Activated CD4-positive, alpha-beta T cell treated with anti-CD3 and anti-CD28 coated beads for 24 hours (primary cell): Measurements from ENCODE around the gene EPGN.

Experiments used
- DNase-seq, 2 donors: peaks; one replicate each; pipeline ENCODE4 v3.0.0-alpha.2; 2020; ENCODE audit warnings: low read depth in 2 of 2

EPGN gene

DNA sequence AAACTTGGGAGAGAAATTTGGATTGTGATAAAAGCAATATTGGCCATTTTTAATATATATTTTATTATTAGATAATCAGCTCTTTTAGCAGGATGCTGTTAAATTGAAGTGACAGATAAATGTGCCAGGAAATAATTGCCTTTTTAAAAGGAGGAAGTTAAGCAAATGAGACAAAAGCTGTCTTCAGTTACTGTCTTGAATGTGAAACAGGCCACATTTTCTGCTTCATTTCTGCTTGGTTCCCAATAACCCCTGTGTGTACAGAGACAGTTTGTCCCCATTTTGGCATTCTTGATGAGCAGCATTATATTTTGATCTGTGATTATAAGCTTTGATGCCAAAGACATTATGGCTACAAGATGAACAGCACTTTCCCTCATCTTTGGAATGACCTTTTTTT, 953 bp downstream of the EPGN start:
- DNase-seq: no peak

DNA sequence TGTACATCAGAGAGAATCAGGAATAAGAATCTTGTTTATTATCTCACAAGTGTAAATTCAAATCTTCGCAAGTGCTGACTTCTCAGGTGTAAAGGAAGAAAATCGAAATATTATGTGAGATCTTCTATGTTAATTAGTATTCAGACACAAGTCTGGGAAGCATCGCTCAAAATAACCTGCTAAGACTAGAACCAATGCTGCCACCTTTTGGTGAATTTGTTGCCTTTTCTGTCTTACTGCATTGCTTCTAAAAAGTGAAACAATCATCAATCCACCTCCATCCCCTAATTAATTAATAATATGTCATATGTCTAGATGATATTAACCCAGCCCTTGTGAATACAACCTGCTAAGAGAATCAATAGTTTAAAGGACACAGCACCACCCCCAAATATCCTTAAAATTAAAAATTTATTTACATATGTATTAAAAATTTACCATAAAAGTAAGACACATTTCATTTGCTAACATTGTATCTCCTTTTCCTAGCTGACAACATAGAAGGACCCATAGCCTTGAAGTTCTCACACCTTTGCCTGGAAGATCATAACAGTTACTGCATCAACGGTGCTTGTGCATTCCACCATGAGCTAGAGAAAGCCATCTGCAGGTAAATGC, 3.5 kb downstream of the EPGN start:
- peak in 1 of 2 donors; percentile 5 for DNase-seq

- DNase-seq: no peak
Measured at GRCh38 chr4:74314329-74314728, 6.1 kb downstream of the EPGN start.

GRCh38 chr4:74314944-74315343, 6.7 kb downstream of the EPGN start:
- DNase-seq: no peak

GRCh38 chr4:74315376-74315775, 7.1 kb downstream of the EPGN start:
- no peak for DNase-seq

DNA sequence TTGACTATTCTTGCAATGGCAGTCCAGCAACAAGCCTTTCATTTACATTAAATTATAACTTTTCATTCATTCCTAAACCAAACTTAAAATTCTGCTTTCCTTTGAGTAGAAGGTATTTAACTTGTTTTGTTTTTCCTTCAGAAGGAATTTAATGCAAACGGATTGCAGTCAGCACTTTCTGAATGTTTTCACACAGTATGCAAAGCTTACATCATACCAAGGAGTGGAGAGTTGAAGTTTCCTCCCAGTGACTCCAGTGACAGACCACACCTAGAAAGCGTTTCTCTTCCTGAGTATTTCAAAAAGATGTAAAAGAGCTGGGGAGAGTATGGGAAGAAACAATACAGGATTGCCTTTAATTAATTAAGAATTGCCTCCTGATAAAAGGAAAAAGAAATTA, 8.1 kb downstream of the EPGN start:
- DNase-seq: no peak

DNA sequence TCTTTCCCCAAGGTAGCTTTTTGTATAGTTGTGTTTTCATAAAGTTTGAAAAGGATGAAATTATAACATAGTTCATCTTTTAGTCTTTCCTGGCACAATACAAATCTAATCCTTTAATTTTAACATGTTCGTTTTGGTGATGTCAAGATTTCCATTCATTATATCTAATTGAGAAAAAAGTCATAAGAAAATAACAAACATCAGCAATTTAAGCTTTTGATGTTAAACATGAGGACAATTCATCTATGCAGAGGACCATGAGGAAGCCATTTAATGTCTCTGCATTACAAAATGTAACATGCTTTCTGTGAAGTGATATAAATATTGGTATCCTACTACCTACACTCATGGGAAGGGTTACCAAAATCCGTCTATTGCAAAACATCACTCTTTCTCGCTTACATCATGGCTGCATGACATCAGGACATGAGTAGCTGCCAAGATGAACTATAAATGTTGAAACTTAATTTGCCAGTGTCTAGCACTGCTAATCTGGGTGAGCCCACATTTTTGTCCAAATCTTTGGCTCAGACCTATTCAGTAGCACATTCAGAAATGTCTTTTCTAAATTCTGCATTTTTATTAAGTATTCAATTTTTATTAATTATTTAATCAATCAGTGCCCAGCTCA, 9.5 kb downstream of the EPGN start:
- DNase-seq: no peak

DNA sequence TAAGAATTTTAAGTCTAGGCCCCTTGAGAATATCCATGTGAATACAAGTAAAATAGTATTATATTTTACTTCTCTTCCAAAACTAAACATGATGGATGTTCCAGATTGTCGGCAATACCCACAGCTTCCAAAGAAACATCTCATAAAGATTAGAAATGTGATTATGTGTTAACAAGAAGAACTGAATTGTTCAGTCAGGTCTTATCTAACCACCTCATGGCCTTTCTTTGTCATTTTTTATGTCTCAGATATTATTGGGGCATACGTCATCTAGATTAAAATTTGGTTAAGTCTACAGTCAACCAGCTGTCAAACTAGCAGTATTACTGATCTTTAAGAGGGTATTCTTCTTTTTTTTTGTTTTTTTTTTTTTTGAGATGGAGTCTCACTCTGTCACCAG, 10.0 kb downstream of the EPGN start:
- no peak for DNase-seq

- DNase-seq: no peak
Measured at GRCh38 chr4:74319470-74319869, 11.2 kb downstream of the EPGN start.

DNA sequence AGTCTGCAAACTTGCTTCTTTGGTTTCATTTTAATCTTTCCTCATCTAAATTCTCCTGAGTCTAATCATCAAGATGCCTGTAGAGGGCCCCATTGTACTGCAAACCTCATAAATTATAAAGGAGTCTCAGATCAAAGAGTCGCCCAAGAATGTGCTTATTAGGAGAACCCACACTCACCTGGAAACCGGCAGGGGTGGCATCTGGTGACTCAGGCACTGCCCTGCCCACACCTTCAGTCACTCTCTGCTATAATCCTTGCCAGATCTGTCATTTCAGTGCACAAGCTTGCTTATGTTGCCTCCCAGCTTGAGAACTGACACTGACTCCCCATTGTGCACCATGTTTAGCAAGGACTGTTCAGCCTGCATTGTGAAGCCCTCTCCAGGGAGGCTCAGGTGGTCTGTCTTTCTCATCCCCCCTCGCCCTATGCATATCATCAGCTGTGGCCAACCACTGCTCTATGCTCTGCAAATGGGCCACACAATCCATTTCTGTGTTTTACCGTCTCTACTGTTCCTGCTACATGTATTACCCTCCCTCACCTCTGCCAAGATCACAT, 12.4 kb downstream of the EPGN start:
- DNase-seq: peak in 1 of 2 donors; percentile 4

GRCh38 chr4:74322301-74322700, 14.0 kb downstream of the EPGN start:
- no peak for DNase-seq

DNA sequence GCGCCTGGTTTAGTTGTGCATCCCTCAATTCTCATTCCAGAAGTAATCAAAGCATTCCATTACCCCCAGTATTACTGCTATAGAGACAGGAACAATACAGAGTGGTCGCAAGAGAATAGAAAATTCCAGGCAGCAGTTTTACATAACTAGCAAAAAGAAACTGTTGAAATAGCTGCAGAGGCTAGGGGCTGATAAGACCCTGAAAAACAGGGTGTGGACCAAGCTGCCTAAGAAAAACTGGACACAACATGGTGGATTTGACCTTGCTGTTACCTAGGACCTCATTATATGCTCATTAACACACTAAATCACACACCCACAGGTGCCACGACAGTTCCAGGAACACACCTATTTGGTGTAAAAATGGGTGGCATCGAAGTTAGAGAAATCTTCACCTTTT, 15.4 kb downstream of the EPGN start:
- no peak for DNase-seq

GRCh38 chr4:74324262-74324661, 16.0 kb downstream of the EPGN start:
- no peak for DNase-seq

DNA sequence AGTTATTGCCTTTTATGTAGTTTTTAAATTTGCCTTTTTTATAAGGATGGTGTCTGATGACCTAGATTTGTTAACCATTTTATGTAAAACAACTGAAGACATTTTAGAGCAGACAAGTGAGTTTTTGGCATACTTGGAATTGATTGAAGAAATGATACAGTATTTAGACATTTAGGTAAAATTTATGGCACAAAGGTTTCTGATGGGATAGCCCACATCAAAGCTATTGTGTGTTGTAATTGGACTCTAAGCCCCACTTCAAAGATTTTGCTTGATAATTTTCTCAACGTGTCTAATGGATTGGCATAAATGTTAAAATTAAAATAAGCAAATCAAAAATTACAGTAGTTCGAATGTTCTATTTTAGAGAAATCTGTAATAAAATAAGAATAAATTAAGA, 17.6 kb downstream of the EPGN start:
- no peak for DNase-seq

- no peak for DNase-seq
Measured at GRCh38 chr4:74327762-74328161, 19.5 kb downstream of the EPGN start.

- no peak for DNase-seq
Measured at GRCh38 chr4:74328501-74328900, 20.2 kb downstream of the EPGN start.

GRCh38 chr4:74329307-74329706, 21.0 kb downstream of the EPGN start:
- DNase-seq: no peak

DNA sequence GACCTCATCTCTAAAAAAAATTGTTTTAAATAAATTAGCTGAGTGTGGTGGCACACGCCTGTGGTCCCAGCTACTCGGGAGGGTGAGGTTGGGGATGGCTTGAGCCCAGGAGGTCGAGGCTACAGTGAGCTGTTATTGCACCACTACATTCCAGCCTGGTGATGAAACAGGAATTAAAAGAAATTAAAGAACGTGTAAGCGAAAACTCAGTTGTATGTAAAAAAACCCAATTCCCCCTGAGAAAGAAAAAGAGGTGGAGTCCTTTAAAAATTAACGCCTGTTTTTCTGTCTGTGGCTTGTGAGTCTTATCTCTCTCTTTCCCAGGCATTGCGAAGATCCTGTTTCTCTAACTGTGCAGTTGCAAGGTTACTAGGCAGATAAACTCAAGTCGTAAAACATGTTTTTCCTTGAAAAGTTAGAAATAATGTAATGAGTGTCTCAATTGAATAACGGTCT, 22.1 kb downstream of the EPGN start:
- DNase-seq: no peak

DNA sequence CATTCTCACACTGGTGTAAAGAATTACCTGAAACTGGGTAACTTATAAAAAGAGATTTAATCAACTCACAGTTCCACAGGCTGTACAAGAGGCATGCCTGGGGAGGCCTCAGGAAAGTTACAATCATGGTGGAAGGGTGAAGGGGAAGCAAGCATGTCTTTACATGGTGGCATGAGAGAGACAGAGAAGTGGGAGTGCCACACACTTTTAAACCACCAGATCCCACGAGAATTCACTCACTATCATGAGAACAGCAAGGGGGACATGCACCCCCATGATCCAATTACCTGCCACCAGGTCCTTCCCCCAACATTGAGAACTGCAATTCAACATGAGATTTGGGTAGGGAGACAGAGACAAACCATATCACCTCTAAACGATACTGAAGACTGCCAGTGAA, 23.0 kb downstream of the EPGN start:
- DNase-seq: no peak

DNA sequence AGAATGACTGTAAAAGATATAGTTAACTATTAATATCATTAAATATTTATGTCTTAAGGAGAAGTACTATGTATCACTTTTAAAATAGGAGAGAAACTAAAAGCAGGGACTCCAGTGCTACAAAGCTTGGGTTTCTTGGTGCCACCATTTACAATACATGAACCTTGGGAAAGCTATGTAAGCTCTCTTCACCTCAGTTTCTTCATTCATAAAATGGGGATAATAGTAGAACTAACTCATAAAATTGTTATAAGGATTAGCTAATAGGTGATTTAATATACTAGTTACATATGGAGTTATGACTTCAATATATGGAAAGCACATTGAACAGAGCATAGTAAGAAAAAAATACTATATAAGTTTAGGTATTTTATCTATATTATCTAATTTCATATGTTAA, 23.7 kb downstream of the EPGN start:
- DNase-seq: no peak

DNA sequence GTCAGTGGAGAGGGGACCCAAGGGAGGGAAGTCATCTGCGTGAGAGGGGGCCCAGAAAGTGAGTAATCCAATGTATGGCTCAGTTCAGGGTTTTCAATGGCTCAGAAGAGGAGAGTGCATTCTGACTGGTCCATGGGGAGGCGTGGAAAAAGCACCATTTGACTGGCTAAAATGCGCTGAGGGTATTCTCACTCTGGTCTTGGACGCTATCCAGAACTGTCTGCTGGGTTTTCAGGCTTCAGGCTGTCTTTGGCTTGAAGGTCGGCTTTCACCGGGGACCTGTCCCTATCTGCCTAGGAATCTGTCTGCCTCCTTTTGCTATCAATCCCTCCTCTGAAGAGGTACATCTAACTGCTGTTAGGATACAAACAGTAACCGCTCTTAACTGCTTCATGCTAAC, 26.4 kb downstream of the EPGN start:
- no peak for DNase-seq

- DNase-seq: no peak
Measured at GRCh38 chr4:74335341-74336021, 27.2 kb downstream of the EPGN start.

DNA sequence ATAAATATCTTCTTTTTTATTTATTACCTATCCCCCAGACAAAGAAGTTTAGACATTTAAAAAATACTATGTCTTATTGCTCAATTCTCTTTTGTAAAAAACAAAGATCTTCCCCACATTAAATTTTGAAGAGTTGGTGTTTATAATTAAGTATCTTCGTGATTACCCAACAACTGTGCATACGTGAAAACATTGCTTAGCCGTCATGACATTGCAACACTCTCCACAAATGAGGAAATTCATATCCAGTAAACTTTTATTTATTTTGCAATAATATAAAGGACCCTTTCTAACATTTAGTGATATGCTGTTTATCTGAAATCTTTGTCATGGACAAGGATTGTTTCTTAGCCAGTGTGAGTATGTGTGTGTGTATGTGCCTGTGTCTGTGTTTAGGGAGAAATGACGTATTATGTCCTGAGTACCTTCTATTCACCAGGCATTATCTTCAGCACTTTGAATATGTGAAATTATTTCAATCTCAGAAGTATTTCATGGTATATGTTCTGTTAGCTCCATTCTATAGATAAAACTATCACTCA, 30.6 kb downstream of the EPGN start:
- DNase-seq: no peak
